ENCODE results near the gene LINS1. TPM values are rescaled to one million over a fixed set of nuclear protein-coding genes. Genes with fewer than 3 reads are reported as not detected.
A peak's percentile ranks its signal among the peaks of the same experiment; 100 is the strongest.

Gene LINS1
- total and polyA plus RNA-seq, 10 of the 15 experiments (the other 5 are each of a cell fraction or from before 2014, with no cell fraction given), result 13.5 to 33.1 (median 20.3) TPM

- TF ChIP-seq USF1 (IDR thresholded peaks at IDR 0.05; ENCODE audit: borderline replicate concordance, extremely low read length, insufficient read depth, low read depth, low read length) (peak; percentile 77), SIX5 (IDR thresholded peaks at IDR 0.05; ENCODE audit: low read depth, low read length, severe bottlenecking) (no peak), ATF3 (IDR thresholded peaks at IDR 0.05; ENCODE audit: borderline replicate concordance, extremely low read depth, low read depth, low read length) (no peak), SMAD5 (IDR thresholded peaks at IDR 0.05; ENCODE audit: low read depth) (no peak), NKRF (conservative IDR thresholded peaks at IDR 0.05) (no peak), BACH1 (IDR thresholded peaks at IDR 0.05; ENCODE audit: borderline replicate concordance) (no peak), BMI1 (IDR thresholded peaks at IDR 0.05; ENCODE audit: borderline replicate concordance) (no peak)
These were observed 31.7 kb downstream of the LINS1 start (continued) for GRCh38 chr15:100570275-100570674.

GRCh38 chr15:100569391-100569790 is 32.6 kb downstream of the LINS1 start:
- Histone ChIP-seq H3K4me2 (ENCODE audit: control insufficient read depth, insufficient read depth) (no peak overlapping the region), H3K4me3 (no peak overlapping the region), H3K79me2 (ENCODE audit: control insufficient read depth, insufficient read depth, low read length) (no peaks in the 10 kb centered on the region), H3K4me1 (ENCODE audit: control insufficient read depth, insufficient read depth, low read length) (peaks cover 9% of the 10 kb centered on the region), H2AFZ (ENCODE audit: control insufficient read depth, low read depth, low read length) (no peak overlapping the region), H3K36me3 (ENCODE audit: control insufficient read depth in 2 of 2, insufficient read depth in 2 of 2, low read length in 1 of 2) (peaks cover 3 to 27% of the 10 kb centered on the region in 2 experiments), H4K20me1 (ENCODE audit: control insufficient read depth, insufficient read depth) (no peaks in the 10 kb centered on the region), H3K27me3 (replicated peaks in 1 of 2; ENCODE audit: control insufficient read depth in 2 of 2, insufficient read depth in 2 of 2, low read length in 1 of 2) (no peaks in the 10 kb centered on the region), H3K9me3 (replicated peaks; ENCODE audit: control insufficient read depth, insufficient read depth, low read length) (no peaks in the 10 kb centered on the region), H3K27ac (ENCODE audit: control insufficient read depth, insufficient read depth) (no peak overlapping the region), H3K9ac (ENCODE audit: control insufficient read depth, insufficient read depth, low read length) (no peak overlapping the region)
- FAIRE-seq (no peak), ATAC-seq (no peak), DNase-seq (ENCODE audit: low read depth, low spot score) (no peak)
- in situ Hi-C loops (cut with MboI), result no loop called here
- ChIA-PET CTCF (interaction anchor here (2.0 kb wide), 1 partner anchor 27 kb away, joined by 4 read pairs; no protein-coding TSS in a partner anchor), POLR2A (no interaction called here), RAD21 (ENCODE audit: unreplicated experiment) (no interaction called here), SMC1A (ENCODE audit: uncharacterized antibody, unreplicated experiment) (no interaction called here)
- 94% methylated on average over 8 of the region's 8 CpGs for WGBS (ENCODE audit: insufficient coverage, insufficient replicate concordance, low lambda C conversion rate, missing lambda C conversion rate)
- no TSS peak for BruUV-seq (replicated peaks)
- no peak for TF ChIP-seq SMAD1 (IDR thresholded peaks at IDR 0.05; ENCODE audit: low read depth, partially characterized antibody)
- no peak for TF ChIP-seq NFYA (IDR thresholded peaks at IDR 0.05; ENCODE audit: borderline replicate concordance, low read depth, low read length)
- TF ChIP-seq MTA2 (IDR thresholded peaks at IDR 0.05; ENCODE audit: low read depth), result no peak
- TF ChIP-seq ZSCAN29 (IDR thresholded peaks at IDR 0.05), result no peak
- no peak for TF ChIP-seq MLLT1 (IDR thresholded peaks at IDR 0.05)
- TF ChIP-seq RCOR1 (conservative IDR thresholded peaks at IDR 0.05; ENCODE audit: low read depth, low read length), result no peak
- TF ChIP-seq ETV6 (conservative IDR thresholded peaks at IDR 0.05 in 1 of 2, IDR thresholded peaks at IDR 0.05 in 1 of 2; ENCODE audit: borderline replicate concordance in 1 of 2, low read depth in 1 of 2), result no peak
- TF ChIP-seq EGR1 (IDR thresholded peaks at IDR 0.05; ENCODE audit: borderline replicate concordance in 1 of 2, low read depth in 2 of 2, low read length in 2 of 2), result no peak
- intact Hi-C loops (cut with micrococcal nuclease; ENCODE audit: unreplicated experiment), result no loop called here
